ENCODE data around the gene TRIM16.
"Not testable (repeated sequence)": the region's sequence is repeated elsewhere in the genome, so short reads cannot be mapped to it uniquely, and the experiment has no call there.

- not testable (repeated sequence) for TF ChIP-seq CTCF, POLR2A (IDR thresholded peaks at IDR 0.05)
Observed at GRCh38 chr17:15674640-15675039, 9.5 kb downstream of the TRIM16 start.

All from Peyer's patch (tissue), 4 donors.